Measurements from ENCODE around the gene GALNT18.

GALNT18 gene

GRCh38 chr11:11665407-11665806 is 43.6 kb upstream of the GALNT18 start:
- no peak overlapping the region for H3K4me2 ChIP-seq (ENCODE audit: low read depth, low read length, poor library complexity, severe bottlenecking)
- no peaks in the 10 kb centered on the region; the same call in 1 of the 2 replicates for H3K27me3 ChIP-seq (ENCODE audit: low read length)
- no peak for TF ChIP-seq EZH2phosphoT487 (conservative IDR thresholded peaks at IDR 0.05; ENCODE audit: low read length)
- TF ChIP-seq CTCF (IDR thresholded peaks at IDR 0.05; ENCODE audit: insufficient read depth, low read length, poor library complexity, severe bottlenecking), result no peak
- no peaks in the 10 kb centered on the region for H3K36me3 ChIP-seq (ENCODE audit: low read length)
- no peak overlapping the region for H3K4me3 ChIP-seq (ENCODE audit: insufficient read depth, low read length, poor library complexity, severe bottlenecking)
- no peak overlapping the region for H2AFZ ChIP-seq (ENCODE audit: low read depth, low read length, severe bottlenecking)
- H3K27ac ChIP-seq (ENCODE audit: low read depth, low read length), result no peak overlapping the region
- no peak overlapping the region for H3K9ac ChIP-seq (ENCODE audit: low read length)
- H3K9me2 ChIP-seq (replicated peaks; ENCODE audit: insufficient read depth, low read length), result no peaks in the 10 kb centered on the region
- H4K20me1 ChIP-seq (ENCODE audit: low read depth, low read length), result no peaks in the 10 kb centered on the region
- H3F3A ChIP-seq (ENCODE audit: insufficient read depth), result no peaks in the 10 kb centered on the region
- H3K79me2 ChIP-seq (ENCODE audit: insufficient read depth, low read length), result no peaks in the 10 kb centered on the region
- H3K9me3 ChIP-seq (ENCODE audit: insufficient read depth, low read length), result no peaks in the 10 kb centered on the region

GRCh38 chr11:11663907-11664306 is 42.1 kb upstream of the GALNT18 start:
- TF ChIP-seq EZH2phosphoT487 (conservative IDR thresholded peaks at IDR 0.05; ENCODE audit: low read length), result no peak
- Histone ChIP-seq H3K36me3 (ENCODE audit: low read length) (no peaks in the 10 kb centered on the region), H3K27me3 (ENCODE audit: low read length) (no peaks in the 10 kb centered on the region; the same call in 1 of the 2 replicates), H4K20me1 (ENCODE audit: low read depth, low read length) (no peaks in the 10 kb centered on the region), H3K9me2 (replicated peaks; ENCODE audit: insufficient read depth, low read length) (no peaks in the 10 kb centered on the region), H3K4me3 (ENCODE audit: insufficient read depth, low read length, poor library complexity, severe bottlenecking) (no peak overlapping the region), H3K79me2 (ENCODE audit: insufficient read depth, low read length) (no peaks in the 10 kb centered on the region), H3K27ac (ENCODE audit: low read depth, low read length) (no peak overlapping the region), H3K9ac (ENCODE audit: low read length) (no peak overlapping the region), H2AFZ (ENCODE audit: low read depth, low read length, severe bottlenecking) (no peak overlapping the region), H3F3A (ENCODE audit: insufficient read depth) (no peaks in the 10 kb centered on the region), H3K4me2 (ENCODE audit: low read depth, low read length, poor library complexity, severe bottlenecking) (no peak overlapping the region), H3K9me3 (ENCODE audit: insufficient read depth, low read length) (no peaks in the 10 kb centered on the region)

- Histone ChIP-seq H2AFZ (ENCODE audit: low read depth, low read length, severe bottlenecking) (no peak overlapping the region), H3K27ac (ENCODE audit: low read depth, low read length) (no peak overlapping the region), H3F3A (ENCODE audit: insufficient read depth) (no peaks in the 10 kb centered on the region), H3K27me3 (ENCODE audit: low read length) (no peaks in the 10 kb centered on the region; the same call in 1 of the 2 replicates), H3K9me3 (ENCODE audit: insufficient read depth, low read length) (no peaks in the 10 kb centered on the region), H3K79me2 (ENCODE audit: insufficient read depth, low read length) (no peaks in the 10 kb centered on the region), H3K4me2 (ENCODE audit: low read depth, low read length, poor library complexity, severe bottlenecking) (no peak overlapping the region), H3K4me3 (ENCODE audit: insufficient read depth, low read length, poor library complexity, severe bottlenecking) (no peak overlapping the region), H3K9ac (ENCODE audit: low read length) (no peak overlapping the region), H3K36me3 (ENCODE audit: low read length) (no peaks in the 10 kb centered on the region), H3K9me2 (replicated peaks; ENCODE audit: insufficient read depth, low read length) (no peaks in the 10 kb centered on the region), H4K20me1 (ENCODE audit: low read depth, low read length) (no peaks in the 10 kb centered on the region)
- no peak for TF ChIP-seq CTCF (IDR thresholded peaks at IDR 0.05; ENCODE audit: insufficient read depth, low read length, poor library complexity, severe bottlenecking)
Observed at GRCh38 chr11:11662578-11662977, 40.8 kb upstream of the GALNT18 start.

- no peaks in the 10 kb centered on the region for H3F3A ChIP-seq (ENCODE audit: insufficient read depth)
- no peak overlapping the region for H3K27ac ChIP-seq (ENCODE audit: low read depth, low read length)
- no peak overlapping the region for H3K9ac ChIP-seq (ENCODE audit: low read length)
- H3K79me2 ChIP-seq (ENCODE audit: insufficient read depth, low read length), result no peaks in the 10 kb centered on the region
- H3K36me3 ChIP-seq (ENCODE audit: low read length), result no peaks in the 10 kb centered on the region
- H3K4me3 ChIP-seq (ENCODE audit: insufficient read depth, low read length, poor library complexity, severe bottlenecking), result no peak overlapping the region
- H4K20me1 ChIP-seq (ENCODE audit: low read depth, low read length), result no peaks in the 10 kb centered on the region
- H3K4me2 ChIP-seq (ENCODE audit: low read depth, low read length, poor library complexity, severe bottlenecking), result no peak overlapping the region
- no peaks in the 10 kb centered on the region; the same call in 1 of the 2 replicates for H3K27me3 ChIP-seq (ENCODE audit: low read length)
- H3K9me2 ChIP-seq (replicated peaks; ENCODE audit: insufficient read depth, low read length), result no peaks in the 10 kb centered on the region
- H2AFZ ChIP-seq (ENCODE audit: low read depth, low read length, severe bottlenecking), result no peak overlapping the region
- no peaks in the 10 kb centered on the region for H3K9me3 ChIP-seq (ENCODE audit: insufficient read depth, low read length)
- no peak for TF ChIP-seq EZH2phosphoT487 (conservative IDR thresholded peaks at IDR 0.05; ENCODE audit: low read length)
- TF ChIP-seq CTCF (IDR thresholded peaks at IDR 0.05; ENCODE audit: insufficient read depth, low read length, poor library complexity, severe bottlenecking), result no peak
Observed at GRCh38 chr11:11661326-11662040, 39.7 kb upstream of the GALNT18 start.

Measured in SU-DHL-6 (cell line).